Lung (tissue), 12 donors: ENCODE measurements around the gene AUTS2. TPM values are rescaled to one million over a fixed set of nuclear protein-coding genes. Genes with fewer than 3 reads are reported as not detected.

Experiments
- ATAC-seq: fragments of 200-7000 bp; cut with Tn5 transposase; one replicate; pipeline ENCODE4 v1.9.1; 2020; ENCODE audit warnings: moderate number of reproducible peaks; ENCODE audit not compliant: insufficient read depth, low FRiP score
- DNase-seq, 3 donors: peaks; one replicate each; pipeline ENCODE4 v3.0.0-alpha.2; 2013 to 2017
- H3K27ac ChIP-seq, 2 donors: one replicate each; pipeline ENCODE4 v1.5.1; 2013; ENCODE audit warnings: mild to moderate bottlenecking in 2 of 2, moderate library complexity in 2 of 2, control low read depth in 1 of 2, inconsistent platforms in 1 of 2, low read depth in 1 of 2, low read length in 1 of 2
- H3K27me3 ChIP-seq, 3 donors: one replicate each; pipeline ENCODE4 v1.5.1; 2013; ENCODE audit warnings: low read length in 2 of 3; ENCODE audit not compliant: control insufficient read depth in 3 of 3, insufficient read depth in 3 of 3
- H3K36me3 ChIP-seq, 4 donors: one replicate each; pipeline ENCODE4 v1.5.1; 2013; ENCODE audit warnings: low read length in 4 of 4, mild to moderate bottlenecking in 1 of 4, moderate library complexity in 1 of 4; ENCODE audit not compliant: control insufficient read depth in 4 of 4, insufficient read depth in 4 of 4
- H3K4me1 ChIP-seq, 5 donors: one replicate each; pipeline ENCODE4 v1.5.1; 2013; ENCODE audit warnings: low read length in 5 of 5, mild to moderate bottlenecking in 2 of 5, moderate library complexity in 1 of 5; ENCODE audit not compliant: control insufficient read depth in 5 of 5, insufficient read depth in 5 of 5
- H3K4me3 ChIP-seq: one replicate; pipeline ENCODE4 v1.5.1; 2013; ENCODE audit warnings: mild to moderate bottlenecking, control low read depth, moderate library complexity
- H3K9ac ChIP-seq, 2 donors: one replicate each; pipeline ENCODE4 v1.5.1; 2013; ENCODE audit warnings: low read length in 2 of 2, control low read depth in 1 of 2; ENCODE audit not compliant: insufficient read depth in 1 of 2
- H3K9me3 ChIP-seq, 4 donors: one replicate each; pipeline ENCODE4 v1.5.1; 2013; ENCODE audit warnings: low read length in 3 of 4, mild to moderate bottlenecking in 1 of 4, moderate library complexity in 1 of 4; ENCODE audit not compliant: control insufficient read depth in 4 of 4, insufficient read depth in 3 of 4
- WGBS, 2 donors: extraction: QIAGEN DNeasy Blood & Tissue Kit; methylation state at CpG; one replicate each; pipeline ENCODE4 v1.1.7; 2013; 5-methylcytosine and 5-hydroxymethylcytosine counted together
- polyA plus RNA-seq, 2 donors: library from polyadenylated mRNA; stranded (reverse); fragments of 200-250 nt; gene quantifications; one replicate each; pipeline ENCODE4 v1.2.1, GENCODE V29; 2013
- total RNA-seq, 2 donors: library from RNA; depleted of rRNA in 1 of 2; stranded (reverse); fragments of >200 nt in 1 of 2; gene quantifications; one replicate each; pipeline ENCODE4 v1.2.1, GENCODE V29; 2014 to 2021
- TF ChIP-seq, protein P1 (sequence below): IDR thresholded peaks from 2 replicates; pipeline ENCODE4 v1.5.1; 2012; ENCODE audit warnings: mild to moderate bottlenecking; ENCODE audit errors: control extremely low read depth, extremely low read depth
- donor health status: control.
- donor health status: control.
- donor health status: Bipolar disorder and iron deficiency.
- donor health status: healthy.
- donor health status: DM: yes; HTN: yes; CAD: no.

Gene AUTS2
- total and polyA plus RNA-seq, 4 donors, result 11.8 to 115 (median 40.6) TPM

- no peak for DNase-seq
- no peak overlapping the region for H3K9ac ChIP-seq
- H3K9me3 ChIP-seq, result no peaks in the 10 kb centered on the region
- no peak overlapping the region for H3K4me3 ChIP-seq
- no peaks in the 10 kb centered on the region for H3K36me3 ChIP-seq
- 56 to 75% methylated on average over 3 of the region's 3 CpGs for WGBS, 2 donors
- TF ChIP-seq, protein P1, sequence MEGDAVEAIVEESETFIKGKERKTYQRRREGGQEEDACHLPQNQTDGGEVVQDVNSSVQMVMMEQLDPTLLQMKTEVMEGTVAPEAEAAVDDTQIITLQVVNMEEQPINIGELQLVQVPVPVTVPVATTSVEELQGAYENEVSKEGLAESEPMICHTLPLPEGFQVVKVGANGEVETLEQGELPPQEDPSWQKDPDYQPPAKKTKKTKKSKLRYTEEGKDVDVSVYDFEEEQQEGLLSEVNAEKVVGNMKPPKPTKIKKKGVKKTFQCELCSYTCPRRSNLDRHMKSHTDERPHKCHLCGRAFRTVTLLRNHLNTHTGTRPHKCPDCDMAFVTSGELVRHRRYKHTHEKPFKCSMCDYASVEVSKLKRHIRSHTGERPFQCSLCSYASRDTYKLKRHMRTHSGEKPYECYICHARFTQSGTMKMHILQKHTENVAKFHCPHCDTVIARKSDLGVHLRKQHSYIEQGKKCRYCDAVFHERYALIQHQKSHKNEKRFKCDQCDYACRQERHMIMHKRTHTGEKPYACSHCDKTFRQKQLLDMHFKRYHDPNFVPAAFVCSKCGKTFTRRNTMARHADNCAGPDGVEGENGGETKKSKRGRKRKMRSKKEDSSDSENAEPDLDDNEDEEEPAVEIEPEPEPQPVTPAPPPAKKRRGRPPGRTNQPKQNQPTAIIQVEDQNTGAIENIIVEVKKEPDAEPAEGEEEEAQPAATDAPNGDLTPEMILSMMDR, result no peak
- H3K4me1 ChIP-seq, result peaks cover 0 to 15% (median 7%) of the 10 kb centered on the region in 5 donors
- no peak overlapping the region for H3K27ac ChIP-seq
- ATAC-seq, result no peak
- H3K27me3 ChIP-seq, result no peaks in the 10 kb centered on the region
These were observed 972.7 kb downstream of the AUTS2 start for GRCh38 chr7:70570961-70571360.

DNA sequence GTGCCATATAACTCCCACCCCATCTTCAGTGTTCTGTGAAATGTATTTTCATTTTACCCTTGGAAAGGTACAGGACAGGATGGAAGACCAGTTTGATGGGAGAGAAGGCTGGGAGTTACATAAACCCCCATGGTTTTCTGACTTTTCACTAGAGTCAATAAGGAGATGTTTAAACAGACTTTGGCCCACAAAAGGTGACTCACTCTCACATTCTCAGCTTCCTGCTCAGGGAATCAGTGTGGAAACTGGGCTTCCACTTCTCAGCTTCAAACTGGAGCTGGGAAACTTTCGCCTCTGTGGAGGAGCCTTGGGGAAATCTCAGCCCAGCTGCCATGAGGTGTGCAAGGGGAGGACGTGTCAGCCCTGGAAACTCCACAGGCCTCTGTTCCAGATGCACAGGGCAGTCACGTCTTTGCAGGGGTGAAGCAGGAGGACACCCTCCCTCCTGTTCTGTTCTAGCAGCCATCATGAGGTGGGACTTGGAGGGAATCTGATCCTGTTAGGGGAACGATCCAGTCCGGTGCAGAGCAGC, 973.2 kb downstream of the AUTS2 start:
- no peak overlapping the region for H3K9ac ChIP-seq
- H3K36me3 ChIP-seq, result no peaks in the 10 kb centered on the region
- TF ChIP-seq, protein P1, result no peak
- DNase-seq (no peak), ATAC-seq (no peak)
- WGBS, 2 donors, result 91 to 93% methylated on average over 5 of the region's 5 CpGs
- H3K4me1 ChIP-seq, result peaks cover 0 to 15% (median 7%) of the 10 kb centered on the region in 5 donors
- H3K27me3 ChIP-seq, result no peaks in the 10 kb centered on the region
- no peak overlapping the region for H3K4me3 ChIP-seq
- no peak overlapping the region for H3K27ac ChIP-seq
- no peaks in the 10 kb centered on the region for H3K9me3 ChIP-seq

GRCh38 chr7:70571961-70572360, 973.7 kb downstream of the AUTS2 start:
- Histone ChIP-seq H3K9ac (no peak overlapping the region), H3K27me3 (no peaks in the 10 kb centered on the region), H3K36me3 (no peaks in the 10 kb centered on the region), H3K9me3 (no peaks in the 10 kb centered on the region), H3K4me1 (peaks cover 0 to 15% (median 7%) of the 10 kb centered on the region in 5 donors), H3K4me3 (no peak overlapping the region), H3K27ac (no peak overlapping the region)
- 93 to 94% methylated on average over 10 of the region's 10 CpGs for WGBS, 2 donors
- TF ChIP-seq, protein P1, result no peak
- no peak for DNase-seq
- no peak for ATAC-seq

DNA sequence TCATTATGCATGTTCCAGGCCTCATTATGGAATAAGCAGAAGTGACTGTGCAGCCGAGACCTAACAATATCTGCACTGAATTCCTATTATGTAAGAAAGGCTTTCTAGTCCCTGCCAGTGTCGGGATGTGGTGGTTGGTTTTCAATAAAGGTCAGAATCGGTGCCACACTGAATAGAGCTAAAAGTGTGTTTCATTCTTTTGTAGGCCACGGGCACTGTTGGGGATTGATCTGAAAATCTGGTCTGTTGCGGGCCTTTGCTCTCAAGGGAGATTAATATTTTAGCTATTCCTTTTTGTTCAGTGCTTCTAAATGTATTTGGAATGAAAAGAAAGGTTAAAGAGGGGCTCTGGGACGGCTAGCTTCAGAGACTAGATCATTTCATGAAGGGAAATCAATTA, 974.3 kb downstream of the AUTS2 start:
- no peak overlapping the region for H3K4me3 ChIP-seq
- ATAC-seq, result no peak
- no peaks in the 10 kb centered on the region for H3K27me3 ChIP-seq
- no peaks in the 10 kb centered on the region for H3K9me3 ChIP-seq
- no peak overlapping the region for H3K9ac ChIP-seq
- H3K4me1 ChIP-seq, result peaks cover 0 to 15% (median 7%) of the 10 kb centered on the region in 5 donors
- H3K36me3 ChIP-seq, result no peaks in the 10 kb centered on the region
- no peak for DNase-seq
- TF ChIP-seq, protein P1, result no peak
- WGBS, 2 donors, result 90 to 94% methylated on average over 6 of the region's 6 CpGs
- no peak overlapping the region for H3K27ac ChIP-seq
